ENCODE results near the gene PCNA. TPM values are rescaled to one million over a fixed set of nuclear protein-coding genes. Genes with fewer than 3 reads are reported as not detected.

Gene PCNA
- total and polyA plus RNA-seq, 4 donors = 47.9 to 74.1 (median 58.6) TPM

DNA sequence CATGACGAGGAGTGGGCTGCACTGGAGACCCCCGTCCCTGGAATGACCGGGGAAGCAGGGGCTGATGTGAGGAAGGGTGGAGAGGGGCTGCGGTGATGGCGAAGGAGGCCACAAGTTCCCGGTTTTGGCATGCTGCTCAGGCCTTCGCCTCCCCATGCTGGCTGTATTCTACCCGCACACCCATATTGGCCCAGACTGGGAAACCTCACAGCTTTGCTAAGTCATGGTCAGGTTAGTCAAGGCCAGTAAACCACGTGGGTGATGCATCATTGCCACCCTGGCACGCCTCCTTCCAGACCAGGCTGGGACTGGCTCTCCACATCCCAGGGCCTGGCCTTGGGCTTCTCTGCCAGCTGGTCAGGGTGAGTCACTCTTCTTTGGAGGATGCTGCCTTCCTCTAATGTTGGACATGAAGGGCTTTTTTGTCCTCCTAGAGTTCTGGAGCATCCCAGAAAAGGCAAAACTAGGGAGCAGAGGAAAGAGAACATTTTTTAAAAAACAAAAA is 53.8 kb downstream of the PCNA start:
- H3K9ac ChIP-seq (ENCODE audit: insufficient read depth in 1 of 2, low read length in 2 of 2) = no peak overlapping the region
- ATAC-seq (ENCODE audit: insufficient read depth, low FRiP score) (peak; percentile 86), DNase-seq (no peak)
- peak overlapping the region in 1 of 2 donors; percentile 77 for H3K27ac ChIP-seq (ENCODE audit: low read depth in 1 of 2, low read length in 1 of 2)
- no peak overlapping the region for H3K4me3 ChIP-seq
- no peaks in the 10 kb centered on the region for H3K9me3 ChIP-seq (ENCODE audit: control insufficient read depth in 4 of 4, insufficient read depth in 3 of 4, low read length in 3 of 4)
- H3K36me3 ChIP-seq (ENCODE audit: control insufficient read depth in 4 of 4, insufficient read depth in 4 of 4, low read length in 4 of 4) = no peaks in the 10 kb centered on the region
- 65 to 78% methylated on average over 10 of the region's 10 CpGs for WGBS, 2 donors
- no peaks in the 10 kb centered on the region for H3K27me3 ChIP-seq (ENCODE audit: control insufficient read depth in 3 of 3, insufficient read depth in 3 of 3, low read length in 2 of 3)
- TF ChIP-seq CTCF (IDR thresholded peaks at IDR 0.05; ENCODE audit: control extremely low read depth, extremely low read depth) = no peak
- peaks cover 0 to 4% (median 0%) of the 10 kb centered on the region in 5 donors for H3K4me1 ChIP-seq (ENCODE audit: control insufficient read depth in 5 of 5, insufficient read depth in 5 of 5, low read length in 5 of 5)

- WGBS, 2 donors = 85 to 87% methylated on average over 7 of the region's 7 CpGs
- DNase-seq (no peak), ATAC-seq (ENCODE audit: insufficient read depth, low FRiP score) (peak; percentile 75)
- H3K9ac ChIP-seq (ENCODE audit: insufficient read depth in 1 of 2, low read length in 2 of 2) = no peak overlapping the region
- H3K9me3 ChIP-seq (ENCODE audit: control insufficient read depth in 4 of 4, insufficient read depth in 3 of 4, low read length in 3 of 4) = no peaks in the 10 kb centered on the region
- no peaks in the 10 kb centered on the region for H3K27me3 ChIP-seq (ENCODE audit: control insufficient read depth in 3 of 3, insufficient read depth in 3 of 3, low read length in 2 of 3)
- no peak overlapping the region for H3K4me3 ChIP-seq
- H3K27ac ChIP-seq (ENCODE audit: low read depth in 1 of 2, low read length in 1 of 2) = peak overlapping the region in 1 of 2 donors; percentile 77
- no peak for TF ChIP-seq CTCF (IDR thresholded peaks at IDR 0.05; ENCODE audit: control extremely low read depth, extremely low read depth)
- no peaks in the 10 kb centered on the region for H3K36me3 ChIP-seq (ENCODE audit: control insufficient read depth in 4 of 4, insufficient read depth in 4 of 4, low read length in 4 of 4)
- H3K4me1 ChIP-seq (ENCODE audit: control insufficient read depth in 5 of 5, insufficient read depth in 5 of 5, low read length in 5 of 5) = peaks cover 0 to 4% (median 0%) of the 10 kb centered on the region in 5 donors
Measured at GRCh38 chr20:5065166-5065878, 54.4 kb downstream of the PCNA start.

Small RNA genes lying within 50 kb of the gene (small RNA-seq; reads per million reads assigned to genes)
- gene RF00019 (ENCODE audit: low replicate concordance) = not detected
- not detected for gene RF00568 (ENCODE audit: low replicate concordance)
- gene RNA5SP474 (ENCODE audit: low replicate concordance) = not detected

Other genes starting within 250 kb of the PCNA start
- gene SLC23A2, start 118.4 kb downstream of the PCNA start, total RNA-seq = 10 to 100 TPM; 18.9 to 23.5 TPM
- gene SLC23A2, start 118.4 kb downstream of the PCNA start, polyA plus RNA-seq = 1 to 10 TPM; 6.0 to 9.7 TPM
- 10 to 100 TPM; 89.2 to 93.8 TPM for gene TMEM230, start 6.9 kb downstream of the PCNA start, total RNA-seq
- 100 to 1,000 TPM in 1 of 2 donors, 10 to 100 TPM in 1; 88.3 to 160 TPM for gene TMEM230, start 6.9 kb downstream of the PCNA start, polyA plus RNA-seq
- gene CDS2, start 7.0 kb upstream of the PCNA start, total RNA-seq = 10 to 100 TPM; 39.4 to 50.8 TPM
- 10 to 100 TPM; 15.7 to 34.6 TPM for gene CDS2, start 7.0 kb upstream of the PCNA start, polyA plus RNA-seq
- not detected for gene PROKR2, start 197.0 kb upstream of the PCNA start, total RNA-seq
- gene PROKR2, start 197.0 kb upstream of the PCNA start, polyA plus RNA-seq = not detected

Data from lung (tissue), 13 donors.